Erythroblast (primary cell): ENCODE measurements around the gene ZFYVE21.

Experiments used
- GATA1 ChIP-seq: IDR thresholded peaks from 2 replicates; pipeline ENCODE4 v1.6.1; 2011; ENCODE audit warnings: low read depth, mild to moderate bottlenecking, control low read depth, low read length, moderate library complexity
- POLR2A ChIP-seq: IDR thresholded peaks from 2 replicates; pipeline ENCODE4 v1.6.1; 2011; ENCODE audit warnings: mild to moderate bottlenecking, low read length

DNA sequence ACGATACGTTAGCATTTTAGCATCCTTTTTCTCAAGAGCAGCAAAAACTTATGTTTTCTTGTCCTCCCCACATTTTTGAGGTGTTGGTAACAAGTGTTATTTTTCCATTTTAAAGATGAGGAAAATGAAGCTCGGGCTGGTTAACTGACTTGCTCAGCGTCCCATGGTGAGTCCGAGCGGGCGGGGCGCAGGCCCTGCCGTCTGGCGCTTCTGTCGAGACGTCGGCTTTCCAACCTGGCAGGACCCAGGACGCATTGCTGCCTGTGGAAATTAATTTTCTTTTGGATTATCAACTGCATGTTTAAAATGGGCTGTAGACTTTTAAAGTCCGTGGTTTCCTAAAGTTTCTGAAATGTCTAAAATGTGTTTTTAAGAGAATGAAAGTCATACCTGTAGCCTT lies 30.7 kb upstream of the ZFYVE21 start:
- no peak for TF ChIP-seq POLR2A
- TF ChIP-seq GATA1 = no peak
